MM.1S (cell line): ENCODE results near the gene TGM3.

Experiments used
- DNase-seq: peaks from one replicate; pipeline ENCODE4 v3.0.0-alpha.2; 2015
- H2AFZ ChIP-seq: fragments of 300-600 bp; sonication (generic); 2 replicates; pipeline ENCODE4 v1.6.0; 2016; ENCODE audit warnings: antibody characterized with exemption, low read length
- H3F3A ChIP-seq: fragments of 300-600 bp; sonication (generic); 2 replicates; pipeline ENCODE4 v1.6.1; 2016; ENCODE audit warnings: mild to moderate bottlenecking, antibody characterized with exemption, low read length, moderate library complexity, mixed read lengths; ENCODE audit not compliant: insufficient read depth
- H3K27ac ChIP-seq: fragments of 300-600 bp; sonication (generic); 2 replicates; pipeline ENCODE4 v1.5.1; 2016; ENCODE audit warnings: mild to moderate bottlenecking, low read length
- H3K27me3 ChIP-seq: fragments of 300-600 bp; sonication (generic); replicated peaks from 2 replicates; pipeline ENCODE4 v1.6.0; 2016; ENCODE audit warnings: low read length; ENCODE audit not compliant: insufficient read depth
- H3K36me3 ChIP-seq: fragments of 300-600 bp; sonication (generic); replicated peaks from 2 replicates; pipeline ENCODE4 v1.6.1; 2016; ENCODE audit warnings: mild to moderate bottlenecking, low read length, mixed read lengths; ENCODE audit not compliant: insufficient read depth
- H3K4me1 ChIP-seq: fragments of 300-600 bp; sonication (generic); 2 replicates; pipeline ENCODE4 v1.6.1; 2016; ENCODE audit warnings: low read length, mixed read lengths
- H3K4me2 ChIP-seq: fragments of 300-600 bp; sonication (generic); 2 replicates; pipeline ENCODE4 v1.6.0; 2016; ENCODE audit warnings: low read depth, low read length
- H3K4me3 ChIP-seq: fragments of 300-600 bp; sonication (generic); 2 replicates; pipeline ENCODE4 v1.5.1; 2016; ENCODE audit warnings: low read length, mixed read lengths
- H3K79me2 ChIP-seq: fragments of 300-600 bp; sonication (generic); 2 replicates; pipeline ENCODE4 v1.6.1; 2016; ENCODE audit warnings: mixed run types, low read length, mixed read lengths
- H3K9ac ChIP-seq: fragments of 300-600 bp; sonication (generic); 2 replicates; pipeline ENCODE4 v1.6.1; 2016; ENCODE audit warnings: low read length, mixed read lengths
- H3K9me2 ChIP-seq: fragments of 300-600 bp; sonication (generic); replicated peaks from 2 replicates; pipeline ENCODE4 v1.6.1; 2016; ENCODE audit warnings: mild to moderate bottlenecking, low read length, mixed read lengths; ENCODE audit not compliant: insufficient read depth
- H3K9me3 ChIP-seq: fragments of 300-600 bp; sonication (generic); replicated peaks from 2 replicates; pipeline ENCODE4 v1.6.1; 2016; ENCODE audit warnings: mild to moderate bottlenecking, low read length, mixed read lengths; ENCODE audit not compliant: insufficient read depth
- H4K20me1 ChIP-seq: fragments of 300-600 bp; sonication (generic); 2 replicates; pipeline ENCODE4 v1.6.1; 2016; ENCODE audit warnings: mild to moderate bottlenecking, low read length, moderate library complexity, mixed read lengths; ENCODE audit not compliant: insufficient read depth
- EZH2 ChIP-seq: fragments of 300-600 bp; sonication (generic); optimal IDR thresholded peaks from 2 replicates; pipeline ENCODE3; 2017; ENCODE audit warnings: low read depth, mild to moderate bottlenecking, antibody characterized with exemption, low read length, mixed read lengths
- EZH2phosphoT487 ChIP-seq: fragments of 300-600 bp; sonication (generic); IDR thresholded peaks from 2 replicates; pipeline ENCODE4 v1.6.1; 2018; ENCODE audit warnings: antibody characterized with exemption, low read length
- TF ChIP-seq, protein P1 (sequence below): fragments of 300-600 bp; sonication (generic); IDR thresholded peaks from 2 replicates; pipeline ENCODE4 v1.5.1; 2016; ENCODE audit warnings: antibody characterized with exemption, low read length, mixed read lengths

Gene TGM3

DNA sequence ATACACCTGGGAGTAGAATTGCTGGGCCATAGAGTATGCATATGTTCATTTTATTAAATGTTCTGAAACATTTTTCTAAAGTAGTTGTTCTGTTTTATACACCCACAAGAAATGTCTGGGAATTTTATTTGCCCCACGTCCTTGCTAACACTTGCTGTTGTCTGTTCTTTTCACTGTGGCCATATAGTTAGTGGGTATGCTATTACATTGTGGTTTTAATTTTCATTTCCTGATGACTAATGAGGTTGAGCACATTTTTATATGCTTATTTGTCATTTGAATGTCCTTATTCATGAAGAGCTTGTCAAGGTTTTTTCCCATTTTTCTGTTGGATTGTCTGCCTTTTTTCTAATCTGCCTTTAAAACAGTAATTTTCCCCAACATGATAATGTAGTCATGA lies 41.5 kb upstream of the TGM3 start:
- H3K9ac ChIP-seq: no peak overlapping the region
- H3K27ac ChIP-seq: no peak overlapping the region
- no peaks in the 10 kb centered on the region for H3K27me3 ChIP-seq
- no peak overlapping the region for H2AFZ ChIP-seq
- H3K36me3 ChIP-seq: no peaks in the 10 kb centered on the region
- DNase-seq: no peak
- H3K4me3 ChIP-seq: no peak overlapping the region
- H4K20me1 ChIP-seq: no peaks in the 10 kb centered on the region
- TF ChIP-seq EZH2 (no peak), EZH2phosphoT487 (no peak)
- TF ChIP-seq, protein P1, sequence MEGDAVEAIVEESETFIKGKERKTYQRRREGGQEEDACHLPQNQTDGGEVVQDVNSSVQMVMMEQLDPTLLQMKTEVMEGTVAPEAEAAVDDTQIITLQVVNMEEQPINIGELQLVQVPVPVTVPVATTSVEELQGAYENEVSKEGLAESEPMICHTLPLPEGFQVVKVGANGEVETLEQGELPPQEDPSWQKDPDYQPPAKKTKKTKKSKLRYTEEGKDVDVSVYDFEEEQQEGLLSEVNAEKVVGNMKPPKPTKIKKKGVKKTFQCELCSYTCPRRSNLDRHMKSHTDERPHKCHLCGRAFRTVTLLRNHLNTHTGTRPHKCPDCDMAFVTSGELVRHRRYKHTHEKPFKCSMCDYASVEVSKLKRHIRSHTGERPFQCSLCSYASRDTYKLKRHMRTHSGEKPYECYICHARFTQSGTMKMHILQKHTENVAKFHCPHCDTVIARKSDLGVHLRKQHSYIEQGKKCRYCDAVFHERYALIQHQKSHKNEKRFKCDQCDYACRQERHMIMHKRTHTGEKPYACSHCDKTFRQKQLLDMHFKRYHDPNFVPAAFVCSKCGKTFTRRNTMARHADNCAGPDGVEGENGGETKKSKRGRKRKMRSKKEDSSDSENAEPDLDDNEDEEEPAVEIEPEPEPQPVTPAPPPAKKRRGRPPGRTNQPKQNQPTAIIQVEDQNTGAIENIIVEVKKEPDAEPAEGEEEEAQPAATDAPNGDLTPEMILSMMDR: no peak
- H3K9me3 ChIP-seq: no peaks in the 10 kb centered on the region
- H3K9me2 ChIP-seq: no peaks in the 10 kb centered on the region
- H3K79me2 ChIP-seq: no peaks in the 10 kb centered on the region
- no peak overlapping the region for H3K4me2 ChIP-seq
- no peaks in the 10 kb centered on the region for H3F3A ChIP-seq
- no peaks in the 10 kb centered on the region for H3K4me1 ChIP-seq

DNA sequence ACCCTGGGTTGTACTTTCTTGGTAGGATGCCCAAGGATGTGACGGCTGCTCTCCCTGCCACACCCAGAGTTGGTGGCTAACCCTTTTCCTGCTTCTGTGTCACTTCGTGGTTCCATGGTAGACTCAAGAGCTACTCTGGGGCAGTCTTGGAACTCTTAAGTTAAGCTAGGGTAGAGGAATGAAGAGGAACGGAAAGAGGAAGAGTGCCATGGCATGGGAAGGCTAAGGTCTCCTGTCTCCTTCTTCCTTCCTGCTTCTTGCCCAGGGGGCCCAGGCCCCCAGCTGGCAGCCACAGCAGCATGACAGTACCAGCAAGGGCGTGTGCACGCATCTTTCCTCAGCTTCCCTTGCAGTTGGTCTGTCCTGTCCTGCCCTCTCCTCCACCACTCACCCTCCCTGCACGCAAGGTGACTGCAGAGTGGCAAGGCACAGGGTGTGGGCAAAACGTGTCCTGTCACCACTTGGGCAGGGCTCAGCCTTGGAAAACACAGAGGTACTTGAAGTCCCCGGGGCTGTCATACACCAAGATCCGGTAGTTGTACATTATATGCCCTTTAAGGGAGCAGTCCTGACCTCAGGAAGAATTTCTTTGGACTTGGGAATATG lies 39.8 kb upstream of the TGM3 start:
- TF ChIP-seq, protein P1: no peak
- TF ChIP-seq EZH2 (no peak), EZH2phosphoT487 (no peak)
- no peaks in the 10 kb centered on the region for H3K9me2 ChIP-seq
- DNase-seq: no peak
- H2AFZ ChIP-seq: no peak overlapping the region
- H3K27ac ChIP-seq: no peak overlapping the region
- H3K4me3 ChIP-seq: no peak overlapping the region
- H3F3A ChIP-seq: no peaks in the 10 kb centered on the region
- H3K27me3 ChIP-seq: no peaks in the 10 kb centered on the region
- H3K9me3 ChIP-seq: no peaks in the 10 kb centered on the region
- H3K4me2 ChIP-seq: no peak overlapping the region
- H3K79me2 ChIP-seq: no peaks in the 10 kb centered on the region
- no peaks in the 10 kb centered on the region for H3K36me3 ChIP-seq
- H3K9ac ChIP-seq: no peak overlapping the region
- H4K20me1 ChIP-seq: no peaks in the 10 kb centered on the region
- H3K4me1 ChIP-seq: no peaks in the 10 kb centered on the region

DNA sequence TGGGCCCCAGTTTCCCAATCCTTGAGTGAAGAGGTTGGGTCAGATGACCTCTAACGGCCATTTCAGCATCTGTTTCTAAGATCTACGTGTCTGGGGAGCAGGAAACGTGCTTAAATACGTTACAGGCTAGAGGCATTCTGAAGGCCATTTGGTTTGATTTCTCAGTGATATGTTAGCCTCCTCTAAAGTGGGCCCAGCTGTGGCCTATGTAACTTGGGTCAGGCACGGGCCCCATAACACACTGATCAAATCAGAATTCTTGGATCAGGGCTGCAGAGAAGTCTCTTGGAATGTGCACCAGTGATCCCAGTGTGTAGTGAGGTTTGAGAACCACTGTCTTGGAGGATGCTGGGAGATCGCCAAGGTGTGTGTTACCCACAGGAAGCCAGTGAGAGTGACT lies 36.1 kb upstream of the TGM3 start:
- H4K20me1 ChIP-seq: no peaks in the 10 kb centered on the region
- no peaks in the 10 kb centered on the region for H3K9me2 ChIP-seq
- H3F3A ChIP-seq: no peaks in the 10 kb centered on the region
- no peaks in the 10 kb centered on the region for H3K79me2 ChIP-seq
- no peak for TF ChIP-seq EZH2
- TF ChIP-seq EZH2phosphoT487: no peak
- TF ChIP-seq, protein P1: no peak
- H3K36me3 ChIP-seq: no peaks in the 10 kb centered on the region
- DNase-seq: no peak
- H2AFZ ChIP-seq: no peak overlapping the region
- no peak overlapping the region for H3K27ac ChIP-seq
- no peak overlapping the region for H3K4me2 ChIP-seq
- no peak overlapping the region for H3K4me3 ChIP-seq
- no peaks in the 10 kb centered on the region for H3K27me3 ChIP-seq
- H3K4me1 ChIP-seq: no peaks in the 10 kb centered on the region
- no peaks in the 10 kb centered on the region for H3K9me3 ChIP-seq
- H3K9ac ChIP-seq: no peak overlapping the region
